ENCODE data around the gene OR10H3.
"Not testable (repeated sequence)": the region's sequence is repeated elsewhere in the genome, so short reads cannot be mapped to it uniquely, and the experiment has no call there.

OR10H3 gene

DNA sequence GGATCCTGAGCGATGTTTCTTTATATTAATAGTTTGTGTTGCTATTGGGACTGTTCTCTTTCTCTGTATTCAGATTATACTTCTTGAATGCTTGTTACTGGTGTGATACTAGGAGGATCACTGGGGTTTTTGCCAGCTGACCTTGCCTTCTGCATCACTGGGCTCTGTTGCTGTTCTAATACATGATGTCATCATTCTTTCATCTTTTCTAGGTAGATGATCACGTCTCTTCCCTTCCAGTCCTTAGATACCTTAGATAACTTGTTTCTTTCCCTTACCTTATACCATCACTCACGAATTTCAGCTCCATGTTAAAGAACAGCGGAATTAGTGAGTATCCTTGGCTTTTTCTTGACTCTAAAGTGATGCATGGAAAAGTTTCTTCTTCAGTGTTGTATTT lies at the start of gene OR10H3:
Gene OR10H3 (plus strand): TSS at position 264 of the 400 bp plus-strand sequence. CDS start 3,408 bp downstream, outside the sequence.
- DNase-seq = no peak

- DNase-seq = no peak
These were observed 41.1 kb upstream of the OR10H3 start for GRCh38 chr19:15696654-15697194.

DNA sequence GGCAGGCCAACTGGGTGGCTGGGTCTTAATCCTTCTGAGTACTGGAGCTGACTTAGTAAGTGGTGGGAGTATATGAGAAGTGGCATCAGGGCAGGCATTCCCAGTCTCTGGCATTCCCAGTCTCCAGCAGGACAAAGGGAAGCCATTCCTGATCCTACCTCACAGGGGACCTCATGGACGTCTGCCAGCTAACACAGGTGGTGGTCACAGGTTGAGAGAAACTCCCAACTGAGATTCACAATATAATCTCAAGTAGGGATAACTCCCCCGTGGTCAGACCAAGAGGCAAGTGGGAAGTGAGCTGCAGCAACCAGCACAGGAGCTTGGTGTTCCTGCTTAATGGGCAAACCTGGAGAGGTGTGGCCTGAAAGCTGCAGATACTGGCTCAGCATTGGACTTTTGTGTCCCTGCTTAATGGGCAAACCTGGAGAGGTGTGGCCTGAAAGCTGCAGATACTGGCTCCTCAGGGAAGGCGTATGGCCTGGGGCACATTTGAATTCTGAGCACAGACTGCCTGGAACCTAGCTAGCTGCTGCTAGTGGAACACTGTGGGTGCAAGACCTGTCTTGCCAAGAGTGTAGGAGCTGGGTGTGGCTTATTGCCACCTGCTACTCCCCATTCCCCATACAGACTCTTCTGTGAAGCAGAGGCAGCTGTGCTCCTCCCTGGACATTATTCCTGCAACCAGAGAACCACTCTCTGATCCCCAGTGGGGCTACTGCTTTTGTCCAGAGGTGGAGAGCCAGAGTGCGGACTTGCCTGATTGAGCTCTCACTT lies 35.8 kb upstream of the OR10H3 start:
- no peak for DNase-seq

- peak; percentile 27 for DNase-seq
These were observed 35.3 kb upstream of the OR10H3 start for GRCh38 chr19:15702534-15702930.

- no peak for DNase-seq
These were observed 23.1 kb upstream of the OR10H3 start for GRCh38 chr19:15714638-15715037.

DNA sequence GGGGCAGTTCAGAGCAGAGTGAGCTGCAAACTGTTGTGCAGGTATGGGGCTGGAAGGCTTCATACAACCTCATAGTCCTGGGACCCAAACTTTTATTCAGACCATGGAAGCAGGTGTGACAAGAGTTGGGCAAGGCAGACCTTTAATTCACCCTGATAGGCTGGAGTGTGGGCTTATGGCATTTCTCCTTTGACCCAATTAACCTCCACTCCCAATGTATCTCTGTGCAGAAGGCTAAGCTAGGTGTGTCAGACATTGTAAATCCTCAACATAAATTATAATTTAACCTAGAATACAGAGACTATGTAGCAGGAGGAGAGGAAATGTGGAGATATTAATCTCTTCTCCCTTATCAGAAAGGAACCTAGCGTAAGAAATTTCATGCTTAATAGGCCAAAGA lies 22.1 kb upstream of the OR10H3 start:
- no peak for DNase-seq

DNA sequence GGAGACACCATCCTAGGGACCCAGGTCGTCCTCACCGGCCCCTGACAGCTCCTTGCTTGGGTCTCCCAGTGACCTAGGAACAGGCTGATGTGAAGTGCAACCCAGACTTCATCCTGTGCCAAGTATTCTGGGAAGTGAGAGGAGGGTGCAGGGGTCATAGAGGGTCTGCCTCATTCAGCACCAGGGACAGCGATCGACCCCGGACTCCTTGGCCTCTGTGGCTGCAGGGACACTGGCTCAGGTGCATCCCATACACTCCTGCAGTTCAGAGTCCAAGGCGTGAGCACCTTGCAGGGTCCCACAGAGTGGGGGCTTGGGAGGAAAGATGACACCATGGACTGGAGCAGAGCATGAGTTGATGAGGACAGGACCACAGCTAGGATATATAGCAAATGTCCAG lies 20.0 kb upstream of the OR10H3 start:
- no peak for DNase-seq

- DNase-seq = no peak
These were observed 16.5 kb upstream of the OR10H3 start for GRCh38 chr19:15721268-15721667.

DNA sequence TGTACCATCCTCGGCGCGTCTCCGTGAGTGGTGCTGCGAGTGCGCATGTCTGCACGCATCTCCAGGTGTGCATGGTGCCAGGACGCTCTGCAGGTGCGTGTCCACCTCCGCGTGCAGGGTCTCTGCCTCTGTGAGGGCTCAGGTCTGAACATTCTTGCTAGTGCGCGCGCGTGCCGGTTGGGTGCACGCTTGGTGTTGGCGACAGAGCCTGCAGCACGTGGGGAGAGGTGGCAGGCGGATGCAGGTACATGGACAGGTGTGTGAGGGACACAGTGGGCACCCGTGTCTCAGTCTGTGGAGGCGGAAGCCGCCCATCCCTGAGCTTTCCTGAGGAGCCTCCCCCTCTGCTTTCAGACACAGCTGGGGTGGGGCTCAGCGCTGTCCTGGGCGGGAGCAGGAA lies 14.8 kb upstream of the OR10H3 start:
- DNase-seq = no peak

DNA sequence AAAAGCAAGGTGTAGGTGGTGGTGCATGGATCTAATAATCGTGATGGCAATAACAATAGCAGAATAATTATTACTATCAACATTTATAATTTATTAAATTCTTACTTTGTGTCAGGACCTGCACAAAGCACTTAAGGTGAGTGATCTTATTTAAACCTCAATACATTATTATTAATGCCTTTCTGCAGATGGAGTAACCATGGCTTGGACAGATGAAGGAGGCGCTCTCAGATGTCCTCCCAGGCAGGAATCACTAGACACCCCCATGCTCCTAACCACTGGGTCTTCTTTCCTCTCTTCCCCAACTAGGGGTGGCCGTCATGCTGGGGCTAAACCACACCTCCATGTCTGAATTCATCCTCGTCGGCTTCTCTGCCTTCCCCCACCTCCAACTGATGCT lies 10.1 kb upstream of the OR10H3 start, which contains the start of gene OR10H2:
Gene OR10H2 (plus strand): TSS at position 301 of the 400 bp plus-strand sequence. CDS start 20 bp downstream, at position 321.
- no peak for DNase-seq

DNA sequence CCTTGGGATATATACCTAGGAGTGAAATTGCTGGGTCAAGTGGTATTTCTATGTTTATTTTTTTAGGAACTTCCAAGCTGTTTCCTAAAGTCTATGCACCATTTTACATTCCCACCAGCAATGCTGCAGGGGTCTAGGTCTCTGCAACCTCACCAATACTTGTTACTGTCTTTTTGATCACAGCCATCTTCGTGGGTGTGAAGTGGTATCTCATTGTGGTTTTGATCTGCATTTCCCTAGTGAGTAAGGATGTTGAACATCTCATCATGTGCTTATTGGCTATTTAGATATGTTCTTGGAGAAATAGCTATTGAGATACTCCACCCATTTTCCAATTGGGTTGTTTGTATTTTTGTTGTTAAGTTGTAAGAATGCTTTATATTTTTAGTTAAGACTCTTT lies 7.2 kb upstream of the OR10H3 start:
- DNase-seq = no peak

DNA sequence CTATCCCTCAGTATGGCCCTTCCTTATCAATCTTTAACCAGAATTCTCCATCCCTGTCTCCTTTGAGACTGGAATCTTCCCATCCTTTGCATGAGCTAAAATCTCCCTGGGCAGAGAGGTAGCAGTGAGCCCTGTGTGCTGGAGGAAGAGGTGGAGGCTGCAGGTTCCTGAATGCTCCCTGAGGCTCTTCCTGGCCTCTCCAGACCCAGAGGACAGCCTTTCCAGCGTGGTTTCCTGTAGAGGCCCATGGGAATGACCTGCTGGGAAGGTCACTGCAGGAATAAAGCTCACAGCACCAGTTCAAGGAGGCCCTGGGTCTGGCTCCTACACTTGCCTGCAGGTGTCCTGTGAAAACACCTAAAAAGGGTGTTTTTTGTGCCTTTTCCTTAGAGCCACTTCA lies 5.4 kb upstream of the OR10H3 start:
- DNase-seq = no peak

- DNase-seq = no peak
These were observed 3.9 kb upstream of the OR10H3 start for GRCh38 chr19:15733895-15734294.

- no peak for DNase-seq
These were observed 3.0 kb downstream of the OR10H3 start for GRCh38 chr19:15740785-15741184.

- DNase-seq = no peak
These were observed 10.5 kb downstream of the OR10H3 start for GRCh38 chr19:15748239-15748638.

DNA sequence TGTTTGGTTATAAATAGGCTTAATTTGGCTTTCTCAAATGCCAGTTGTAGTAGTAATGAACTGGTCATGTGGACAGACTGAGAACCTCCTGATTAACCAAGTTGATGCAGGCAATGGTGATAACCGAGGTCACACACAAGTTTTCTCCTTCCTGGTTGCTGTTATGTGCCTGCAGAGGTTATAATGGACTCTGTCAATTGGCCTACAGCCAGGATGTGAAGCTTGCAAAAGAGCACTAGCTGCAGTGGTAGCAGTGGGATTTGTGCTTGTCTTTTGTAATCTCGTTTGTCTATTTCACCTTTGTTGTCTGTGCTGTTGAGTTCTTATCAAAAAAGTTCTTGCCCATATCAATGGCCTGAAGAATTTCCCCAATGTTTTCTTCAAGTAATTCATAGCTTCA lies 20.6 kb downstream of the OR10H3 start:
- DNase-seq = no peak

DNA sequence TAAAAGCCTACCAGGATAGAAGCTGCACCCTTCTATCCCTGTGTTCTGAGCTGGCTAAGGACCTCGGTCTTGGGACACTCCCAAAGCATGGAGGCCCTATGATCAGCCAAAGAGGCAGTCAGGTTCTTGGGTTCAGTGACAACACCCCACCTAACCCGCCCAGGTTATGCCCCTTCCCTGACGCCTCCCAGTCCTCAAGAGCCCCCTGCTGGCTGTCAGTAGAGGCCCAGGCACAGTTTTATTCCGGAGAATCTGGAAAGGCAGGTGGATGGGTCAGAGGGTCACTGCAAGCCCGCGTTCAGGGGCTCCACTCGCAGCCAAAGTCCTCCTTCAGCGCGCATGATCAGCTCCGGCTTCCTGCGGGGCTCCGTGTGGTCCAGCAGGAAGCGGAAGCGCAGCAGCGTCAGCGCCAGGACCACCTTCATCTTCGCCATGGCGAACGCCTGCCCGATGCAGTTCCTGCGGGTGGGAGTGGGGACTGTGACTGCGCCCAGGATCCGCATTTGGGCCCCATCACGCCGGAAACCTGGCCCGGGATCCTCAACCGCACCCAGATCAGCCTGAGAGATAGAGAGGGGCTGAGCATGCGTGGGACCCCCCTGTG lies 22.3 kb downstream of the OR10H3 start:
- no peak for DNase-seq

GRCh38 chr19:15769586-15769985 lies 31.8 kb downstream of the OR10H3 start:
- no peak for DNase-seq

GRCh38 chr19:15774159-15774558 lies 36.4 kb downstream of the OR10H3 start:
- not testable (repeated sequence) for DNase-seq

DNA sequence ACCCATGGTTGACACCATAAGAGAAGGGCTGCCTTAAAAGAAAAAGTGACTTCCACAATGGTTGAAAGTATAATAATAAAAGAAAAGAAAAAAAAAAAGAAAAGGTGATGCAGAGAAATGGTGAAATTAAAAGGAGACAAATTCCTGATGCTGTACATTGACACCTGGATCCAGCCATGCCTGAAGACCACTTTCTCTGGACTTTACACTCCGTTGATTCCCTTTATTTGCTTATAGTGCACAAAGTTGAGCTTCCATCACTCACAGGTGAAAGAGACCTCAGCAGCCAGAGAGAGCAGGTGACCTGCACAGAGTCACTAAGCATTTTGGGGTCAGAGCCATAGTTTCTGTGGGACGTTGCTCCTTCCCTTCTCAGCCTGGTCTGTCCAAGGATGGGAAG lies 37.5 kb downstream of the OR10H3 start:
- no peak for DNase-seq

- no peak for DNase-seq
These were observed 38.5 kb downstream of the OR10H3 start for GRCh38 chr19:15776264-15776663.

- DNase-seq = no peak
These were observed 39.5 kb downstream of the OR10H3 start for GRCh38 chr19:15776991-15777970.
